Smooth muscle cell (in vitro differentiated cells): ENCODE measurements around the gene LNX1. TPM values are rescaled to one million over a fixed set of nuclear protein-coding genes. Genes with fewer than 3 reads are reported as not detected.
A peak's percentile ranks its signal among the peaks of the same experiment; 100 is the strongest.

Experiments used
- DNase-seq: peaks from one replicate; lab custom pipeline; 2025; ENCODE audit not compliant: unreplicated experiment; lab: John Stamatoyannopoulos, UW
- H2AFZ ChIP-seq: fragments of 200-600 bp; sonication (generic); 2 replicates; pipeline ENCODE4 v1.6.0; 2016; ENCODE audit warnings: antibody characterized with exemption, low read depth, mild to moderate bottlenecking
- H3F3A ChIP-seq: fragments of 200-600 bp; sonication (generic); 2 replicates; pipeline ENCODE4 v1.6.0; 2017; ENCODE audit warnings: antibody characterized with exemption, low read depth
- H3K27ac ChIP-seq: fragments of 200-600 bp; sonication (generic); 2 replicates; pipeline ENCODE4 v1.5.1; 2016; ENCODE audit warnings: low read depth, mild to moderate bottlenecking
- H3K27me3 ChIP-seq: fragments of 200-600 bp; sonication (generic); 2 replicates; pipeline ENCODE4 v1.6.1; 2016; ENCODE audit warnings: low read depth, mild to moderate bottlenecking
- H3K36me3 ChIP-seq: fragments of 200-600 bp; sonication (generic); 2 replicates; pipeline ENCODE4 v1.5.1; 2016; ENCODE audit warnings: low read depth
- H3K4me1 ChIP-seq: fragments of 200-600 bp; sonication (generic); 2 replicates; pipeline ENCODE4 v1.5.1; 2016; ENCODE audit warnings: low read depth
- H3K4me2 ChIP-seq: fragments of 200-600 bp; sonication (generic); 2 replicates; pipeline ENCODE4 v1.6.0; 2016; ENCODE audit warnings: mild to moderate bottlenecking
- H3K4me3 ChIP-seq: fragments of 200-600 bp; sonication (generic); 2 replicates; pipeline ENCODE4 v1.5.1; 2016; ENCODE audit warnings: mild to moderate bottlenecking
- H3K79me2 ChIP-seq: fragments of 200-600 bp; sonication (generic); 2 replicates; pipeline ENCODE4 v1.6.0; 2016; ENCODE audit warnings: low read depth, mild to moderate bottlenecking
- H3K9ac ChIP-seq: fragments of 200-600 bp; sonication (generic); 2 replicates; pipeline ENCODE4 v1.6.0; 2016; ENCODE audit warnings: low read depth
- H3K9me3 ChIP-seq: fragments of 200-600 bp; sonication (generic); replicated peaks from 2 replicates; pipeline ENCODE4 v1.5.1; 2016; ENCODE audit warnings: low read depth
- H4K20me1 ChIP-seq: fragments of 200-600 bp; sonication (generic); 2 replicates; pipeline ENCODE4 v1.6.0; 2016; ENCODE audit warnings: low read depth
- CTCF ChIP-seq: fragments of 200-600 bp; sonication (generic); IDR thresholded peaks from 2 replicates; pipeline ENCODE4 v1.5.1; 2017; ENCODE audit warnings: borderline replicate concordance, mild to moderate bottlenecking, antibody characterized with exemption; ENCODE audit not compliant: insufficient read depth, poor library complexity, severe bottlenecking
- WGBS: methylation state at CpG from one replicate; pipeline ENCODE4 v1.1.7; 2016; ENCODE audit warnings: low lambda C conversion rate; 5-methylcytosine and 5-hydroxymethylcytosine counted together
- polyA plus RNA-seq: library from polyadenylated mRNA; unstranded; fragments of >200 nt; fragmentation: Nextera tagmentation; extraction: Ambion mirVana; gene quantifications from 2 replicates; pipeline ENCODE4 v1.2.1, GENCODE V29; 2016
- total RNA-seq: library from RNA; depleted of rRNA; stranded (reverse); fragments of >200 nt; gene quantifications from 2 replicates; pipeline ENCODE4 v1.2.3, GENCODE V29; 2014

The LNX1 gene
- total and polyA plus RNA-seq, 2 experiments from 2014 or later, result 2.3 to 4.3 TPM

GRCh38 chr4:53455766-53456165 lies 135.5 kb downstream of the LNX1 start:
- TF ChIP-seq CTCF, result no peak
- no peak for DNase-seq
- Histone ChIP-seq H3K4me3 (no peak overlapping the region), H3K27me3 (no peaks in the 10 kb centered on the region), H4K20me1 (no peaks in the 10 kb centered on the region), H3K9ac (no peak overlapping the region), H2AFZ (no peak overlapping the region), H3K9me3 (no peaks in the 10 kb centered on the region), H3F3A (peaks cover 5% of the 10 kb centered on the region), H3K4me1 (no peaks in the 10 kb centered on the region), H3K4me2 (no peak overlapping the region), H3K36me3 (peaks cover 18% of the 10 kb centered on the region), H3K79me2 (no peaks in the 10 kb centered on the region), H3K27ac (no peak overlapping the region)
- WGBS, result 97% methylated on average over 3 of the region's 3 CpGs

- no peaks in the 10 kb centered on the region for H3K4me1 ChIP-seq
- peaks cover 20% of the 10 kb centered on the region for H3K36me3 ChIP-seq
- no peaks in the 10 kb centered on the region for H3K27me3 ChIP-seq
- H4K20me1 ChIP-seq, result no peaks in the 10 kb centered on the region
- H3K27ac ChIP-seq, result no peak overlapping the region
- H3K4me2 ChIP-seq, result no peak overlapping the region
- H3F3A ChIP-seq, result peaks cover under 1% of the 10 kb centered on the region
- H3K9ac ChIP-seq, result no peak overlapping the region
- no peak for TF ChIP-seq CTCF
- no peak overlapping the region for H3K4me3 ChIP-seq
- no peak for DNase-seq
- H3K79me2 ChIP-seq, result peaks cover 18% of the 10 kb centered on the region
- H2AFZ ChIP-seq, result no peak overlapping the region
- 98% methylated on average over 2 of the region's 2 CpGs for WGBS
- no peaks in the 10 kb centered on the region for H3K9me3 ChIP-seq
These were observed 137.9 kb downstream of the LNX1 start for GRCh38 chr4:53453385-53453784.

- DNase-seq, result no peak
- H3K4me1 ChIP-seq, result no peaks in the 10 kb centered on the region
- H2AFZ ChIP-seq, result no peak overlapping the region
- peaks cover 25% of the 10 kb centered on the region for H3K79me2 ChIP-seq
- H3K27me3 ChIP-seq, result no peaks in the 10 kb centered on the region
- no peak overlapping the region for H3K9ac ChIP-seq
- 80% methylated on average over 3 of the region's 3 CpGs for WGBS
- H3K4me3 ChIP-seq, result no peak overlapping the region
- no peak for TF ChIP-seq CTCF
- no peaks in the 10 kb centered on the region for H3K9me3 ChIP-seq
- peak overlapping the region; percentile 7 for H3K27ac ChIP-seq
- peaks cover 20% of the 10 kb centered on the region for H3K36me3 ChIP-seq
- no peaks in the 10 kb centered on the region for H3F3A ChIP-seq
- no peaks in the 10 kb centered on the region for H4K20me1 ChIP-seq
- no peak overlapping the region for H3K4me2 ChIP-seq
These were observed 140.5 kb downstream of the LNX1 start for GRCh38 chr4:53450773-53451172.

GRCh38 chr4:53444954-53445353 lies 146.3 kb downstream of the LNX1 start:
- peaks cover 16% of the 10 kb centered on the region for H3K36me3 ChIP-seq

More at GRCh38 chr4:53444954-53445353, 146.3 kb downstream of the LNX1 start:
- TF ChIP-seq CTCF, result no peak
- Histone ChIP-seq H3K79me2 (peaks cover 24% of the 10 kb centered on the region), H4K20me1 (peaks cover 5% of the 10 kb centered on the region), H3K4me3 (no peak overlapping the region), H2AFZ (no peak overlapping the region), H3F3A (no peaks in the 10 kb centered on the region), H3K27me3 (no peaks in the 10 kb centered on the region), H3K9ac (no peak overlapping the region), H3K4me1 (no peaks in the 10 kb centered on the region), H3K4me2 (no peak overlapping the region), H3K9me3 (no peaks in the 10 kb centered on the region), H3K27ac (no peak overlapping the region)
- 95% methylated on average over 2 of the region's 2 CpGs for WGBS
- DNase-seq, result no peak
